Adipose tissue (tissue), 3 donors: ENCODE results near the gene RSBN1L. TPM values are rescaled to one million over a fixed set of nuclear protein-coding genes. Genes with fewer than 3 reads are reported as not detected.
"Not testable (repeated sequence)": the region's sequence is repeated elsewhere in the genome, so short reads cannot be mapped to it uniquely, and the experiment has no call there.

Experiments used
- H3K27ac ChIP-seq: one replicate; pipeline ENCODE4 v1.5.1; 2013; ENCODE audit warnings: low read depth, low read length
- WGBS, 3 donors: extraction: QIAGEN DNeasy Blood & Tissue Kit; methylation state at CpG; one replicate each; pipeline ENCODE4 v1.1.7; 2013; 5-methylcytosine and 5-hydroxymethylcytosine counted together
- polyA plus RNA-seq, 3 donors: library from polyadenylated mRNA; stranded (reverse); fragments of 200-250 nt; gene quantifications; one replicate each; pipeline ENCODE4 v1.2.3, GENCODE V29; 2013
- donor health status: healthy with polysubstance abuse.
- donor health status: Bipolar disorder and iron deficiency.
- donor health status: healthy.

The RSBN1L gene
- polyA plus RNA-seq, 3 donors, result 4.1 to 5.5 (median 4.8) TPM

- not testable (repeated sequence) for H3K27ac ChIP-seq
Observed at GRCh38 chr7:77714931-77715330, 18.7 kb downstream of the RSBN1L start.

- 95 to 100% (median 99%) methylated on average over 3 of the region's 3 CpGs for WGBS, 3 donors
- H3K27ac ChIP-seq, result no peak overlapping the region
Observed at GRCh38 chr7:77716804-77717203, 20.5 kb downstream of the RSBN1L start.

GRCh38 chr7:77717566-77717965 lies 21.3 kb downstream of the RSBN1L start:
- not testable (repeated sequence) for H3K27ac ChIP-seq
- 95 to 97% (median 96%) methylated on average over 5 of the region's 5 CpGs for WGBS, 3 donors

- H3K27ac ChIP-seq, result no peak overlapping the region
- WGBS, 3 donors, result 67 to 89% (median 88%) methylated on average over 3 of the region's 3 CpGs
Observed at GRCh38 chr7:77727527-77727926, 31.3 kb downstream of the RSBN1L start.

GRCh38 chr7:77727936-77728701 lies 31.9 kb downstream of the RSBN1L start:
- 32 to 33% (median 33%) methylated on average over 8 of the region's 8 CpGs for WGBS, 3 donors
- no peak overlapping the region for H3K27ac ChIP-seq

- WGBS, 3 donors, result 87 to 91% (median 91%) methylated on average over 3 of the region's 3 CpGs
- no peak overlapping the region for H3K27ac ChIP-seq
Observed at GRCh38 chr7:77729574-77730348, 33.5 kb downstream of the RSBN1L start.

GRCh38 chr7:77731716-77732115 lies 35.5 kb downstream of the RSBN1L start:
- H3K27ac ChIP-seq, result no peak overlapping the region
- WGBS, 3 donors, result 26 to 69% (median 62%) methylated on average over 1 of the region's 1 CpG

GRCh38 chr7:77734659-77735421 lies 38.6 kb downstream of the RSBN1L start:
- no peak overlapping the region for H3K27ac ChIP-seq
- 36 to 81% (median 79%) methylated on average over 9 of the region's 9 CpGs for WGBS, 3 donors

- no peak overlapping the region for H3K27ac ChIP-seq
- 44 to 61% (median 58%) methylated on average over 1 of the region's 1 CpG for WGBS, 3 donors
Observed at GRCh38 chr7:77735457-77735856, 39.2 kb downstream of the RSBN1L start.

GRCh38 chr7:77736991-77737390 lies 40.7 kb downstream of the RSBN1L start:
- 88 to 97% (median 97%) methylated on average over 5 of the region's 5 CpGs for WGBS, 3 donors

GRCh38 chr7:77738382-77738781 lies 42.1 kb downstream of the RSBN1L start:
- WGBS, 3 donors, result 97 to 100% (median 100%) methylated on average over 1 of the region's 1 CpG
- no peak overlapping the region for H3K27ac ChIP-seq

More at GRCh38 chr7:77736991-77737390, 40.7 kb downstream of the RSBN1L start:
- no peak overlapping the region for H3K27ac ChIP-seq

GRCh38 chr7:77738871-77739270 lies 42.6 kb downstream of the RSBN1L start:
- WGBS, 3 donors, result 71 to 94% (median 92%) methylated on average over 3 of the region's 3 CpGs
- H3K27ac ChIP-seq, result no peak overlapping the region

GRCh38 chr7:77740257-77740656 lies 44.0 kb downstream of the RSBN1L start:
- 11 to 87% (median 66%) methylated on average over 1 of the region's 1 CpG for WGBS, 3 donors
- no peak overlapping the region for H3K27ac ChIP-seq

- H3K27ac ChIP-seq, result no peak overlapping the region
- WGBS, 3 donors, result 95 to 97% (median 96%) methylated on average over 1 of the region's 1 CpG
Observed at GRCh38 chr7:77743518-77743917, 47.3 kb downstream of the RSBN1L start.

- H3K27ac ChIP-seq, result no peak overlapping the region
- WGBS, 3 donors, result 95 to 99% (median 98%) methylated on average over 4 of the region's 4 CpGs
Observed at GRCh38 chr7:77745746-77746145, 49.5 kb downstream of the RSBN1L start.

- 80 to 94% (median 83%) methylated on average over 6 of the region's 6 CpGs for WGBS, 3 donors
- no peak overlapping the region for H3K27ac ChIP-seq
Observed at GRCh38 chr7:77746164-77746823, 50.0 kb downstream of the RSBN1L start.

GRCh38 chr7:77746824-77747165 lies 50.5 kb downstream of the RSBN1L start:
- 99 to 100% (median 100%) methylated on average over 2 of the region's 2 CpGs for WGBS, 3 donors
- H3K27ac ChIP-seq, result no peak overlapping the region

- H3K27ac ChIP-seq, result no peak overlapping the region
- 52 to 89% (median 89%) methylated on average over 2 of the region's 2 CpGs for WGBS, 3 donors
Observed at GRCh38 chr7:77747178-77747577, 50.9 kb downstream of the RSBN1L start.

GRCh38 chr7:77747718-77748117 lies 51.5 kb downstream of the RSBN1L start:
- no peak overlapping the region for H3K27ac ChIP-seq
- WGBS, 3 donors, result 62 to 88% (median 64%) methylated on average over 1 of the region's 1 CpG
